NOMO-1 treated with DMSO at 0.1 percent for 48 hours (cell line): ENCODE measurements around the gene PRKCSH.
"Not testable (repeated sequence)": the region's sequence is repeated elsewhere in the genome, so short reads cannot be mapped to it uniquely, and the experiment has no call there.

Source experiments
- DNase-seq: peaks from one replicate; lab custom pipeline; 2025; ENCODE audit not compliant: unreplicated experiment; lab: John Stamatoyannopoulos, UW

Gene PRKCSH

GRCh38 chr19:11448410-11448809 lies 13.0 kb downstream of the PRKCSH start:
- no peak for DNase-seq

GRCh38 chr19:11448923-11449554 lies 13.6 kb downstream of the PRKCSH start:
- no peak for DNase-seq

GRCh38 chr19:11450570-11451326 lies 15.3 kb downstream of the PRKCSH start:
- DNase-seq: no peak

GRCh38 chr19:11451327-11451870 lies 16.0 kb downstream of the PRKCSH start:
- DNase-seq: no peak

- no peak for DNase-seq
These were observed 16.6 kb downstream of the PRKCSH start for GRCh38 chr19:11451871-11452619.

- DNase-seq: no peak
These were observed 17.3 kb downstream of the PRKCSH start for GRCh38 chr19:11452620-11453310.

- no peak for DNase-seq
These were observed 18.3 kb downstream of the PRKCSH start for GRCh38 chr19:11453468-11454341.

GRCh38 chr19:11455233-11455554 lies 19.8 kb downstream of the PRKCSH start:
- not testable (repeated sequence) for DNase-seq

- no peak for DNase-seq
These were observed 21.2 kb downstream of the PRKCSH start for GRCh38 chr19:11456659-11457058.

- no peak for DNase-seq
These were observed 21.7 kb downstream of the PRKCSH start for GRCh38 chr19:11457115-11457514.

GRCh38 chr19:11457831-11458230 lies 22.4 kb downstream of the PRKCSH start:
- no peak for DNase-seq

GRCh38 chr19:11458236-11458900 lies 22.9 kb downstream of the PRKCSH start:
- DNase-seq: no peak

- not testable (repeated sequence) for DNase-seq
These were observed 23.5 kb downstream of the PRKCSH start for GRCh38 chr19:11458912-11459311.

- no peak for DNase-seq
These were observed 24.8 kb downstream of the PRKCSH start for GRCh38 chr19:11460207-11460606.

GRCh38 chr19:11461453-11461852 lies 26.0 kb downstream of the PRKCSH start:
- no peak for DNase-seq

GRCh38 chr19:11463391-11463790 lies 28.0 kb downstream of the PRKCSH start:
- no peak for DNase-seq

- no peak for DNase-seq
These were observed 29.2 kb downstream of the PRKCSH start for GRCh38 chr19:11464333-11465265.

- DNase-seq: no peak
These were observed 30.2 kb downstream of the PRKCSH start for GRCh38 chr19:11465600-11465999.
